ENCODE measurements around the gene NEDD8. TPM values are rescaled to one million over a fixed set of nuclear protein-coding genes. Genes with fewer than 3 reads are reported as not detected.

The NEDD8 gene
- total and polyA plus RNA-seq, 2 donors (not counting 3 experiments of a cell fraction or from before 2014, with no cell fraction given) = 243 to 316 TPM

- intact Hi-C loops (cut with micrococcal nuclease) = no loop called here
- Histone ChIP-seq H3K27me3 (ENCODE audit: control insufficient read depth in 2 of 2, insufficient read depth in 2 of 2, low read length in 2 of 2) (no peaks in the 10 kb centered on the region), H3K4me1 (ENCODE audit: control insufficient read depth, extremely low read depth, insufficient read depth, low read length) (peaks cover 11% of the 10 kb centered on the region), H4K20me1 (replicated peaks; ENCODE audit: control insufficient read depth, extremely low read depth, insufficient read depth, low read length) (no peaks in the 10 kb centered on the region), H3K9me3 (replicated peaks; ENCODE audit: control insufficient read depth, insufficient read depth, low read length) (no peaks in the 10 kb centered on the region), H2AFZ (ENCODE audit: low read depth, low read length) (no peak overlapping the region), H3K79me2 (ENCODE audit: control insufficient read depth, insufficient read depth, low read length) (no peaks in the 10 kb centered on the region), H3K27ac (ENCODE audit: insufficient read depth, low read depth, low read length) (no peak overlapping the region), H3K9me1 (replicated peaks; ENCODE audit: control insufficient read depth, extremely low read depth, insufficient read depth, low read length) (no peaks in the 10 kb centered on the region), H3K9ac (replicated peaks; ENCODE audit: extremely low read depth, insufficient read depth, low read length) (no peak overlapping the region), H3K36me3 (ENCODE audit: control insufficient read depth in 2 of 2, extremely low read depth in 1 of 2, insufficient read depth in 2 of 2, low read length in 2 of 2) (peaks cover 0 to 25% of the 10 kb centered on the region in 2 experiments), H3K4me3 (replicated peaks in 1 of 3; ENCODE audit: insufficient read depth in 1 of 3, low read depth in 1 of 3, low read length in 3 of 3) (no peak overlapping the region), H3K4me2 (ENCODE audit: insufficient read depth, low read length) (no peak overlapping the region)
- dilution Hi-C loops (cut with MboI; ENCODE audit: extremely low pct_ligation_motif_present, low sequenced_read_pairs) = no loop called here
- no TSS peak for BruUV-seq (replicated peaks)
- no peak for TF ChIP-seq GATA2 (IDR thresholded peaks at IDR 0.05; ENCODE audit: insufficient read depth, insufficient read length, low read depth, low read length)
- TF ChIP-seq EZH2 (IDR thresholded peaks at IDR 0.05; ENCODE audit: borderline replicate concordance, low read depth, low read length, severe bottlenecking) = no peak
- TF ChIP-seq POLR2A (IDR thresholded peaks at IDR 0.05; ENCODE audit: low read depth, low read length) = no peak
- TF ChIP-seq FOS (IDR thresholded peaks at IDR 0.05; ENCODE audit: borderline replicate concordance, insufficient read depth, low read length) = no peak
- FAIRE-seq (no peak), DNase-seq (ENCODE audit: low read depth, low spot score) (no peak)
- CTCF ChIA-PET = interaction anchor here (0.9 kb wide), 1 partner anchor 97 kb away, joined by 4 read pairs; the partner anchor contains the start of gene CIDEB
- POLR2A ChIA-PET = no interaction called here
Measured at GRCh38 chr14:24211311-24211710, 20.9 kb downstream of the NEDD8 start.

- no peak for FAIRE-seq
- intact Hi-C loops (cut with micrococcal nuclease) = no loop called here
- H3K4me2 ChIP-seq (ENCODE audit: insufficient read depth, low read length) = no peak overlapping the region
- ChIA-PET CTCF (interaction anchor here (0.9 kb wide), 1 partner anchor 89 kb away, joined by 3 read pairs; no protein-coding TSS in a partner anchor), POLR2A (no interaction called here)
- H3K27me3 ChIP-seq (ENCODE audit: control insufficient read depth in 2 of 2, insufficient read depth in 2 of 2, low read length in 2 of 2) = no peaks in the 10 kb centered on the region
- H3K27ac ChIP-seq (ENCODE audit: insufficient read depth, low read depth, low read length) = no peak overlapping the region
- BruUV-seq (replicated peaks) = no TSS peak
- H2AFZ ChIP-seq (ENCODE audit: low read depth, low read length) = no peak overlapping the region
- dilution Hi-C loops (cut with MboI; ENCODE audit: extremely low pct_ligation_motif_present, low sequenced_read_pairs) = no loop called here
- TF ChIP-seq CTCF (IDR thresholded peaks at IDR 0.05; ENCODE audit: extremely low read depth in 1 of 2, insufficient read depth in 1 of 2, low read depth in 1 of 2, low read length in 2 of 2) = no peak
- TF ChIP-seq MYC (IDR thresholded peaks at IDR 0.05; ENCODE audit: low read depth, low read length) = no peak
- no peak for TF ChIP-seq POLR2AphosphoS5 (IDR thresholded peaks at IDR 0.05; ENCODE audit: insufficient read depth, low read depth, low read length)
- H3K9me3 ChIP-seq (replicated peaks; ENCODE audit: control insufficient read depth, insufficient read depth, low read length) = no peaks in the 10 kb centered on the region
- no peaks in the 10 kb centered on the region for H3K9me1 ChIP-seq (replicated peaks; ENCODE audit: control insufficient read depth, extremely low read depth, insufficient read depth, low read length)
- peaks cover 6 to 32% of the 10 kb centered on the region in 2 experiments for H3K36me3 ChIP-seq (ENCODE audit: control insufficient read depth in 2 of 2, extremely low read depth in 1 of 2, insufficient read depth in 2 of 2, low read length in 2 of 2)
- H3K9ac ChIP-seq (replicated peaks; ENCODE audit: extremely low read depth, insufficient read depth, low read length) = no peak overlapping the region
- H3K4me1 ChIP-seq (ENCODE audit: control insufficient read depth, extremely low read depth, insufficient read depth, low read length) = no peaks in the 10 kb centered on the region
- no peaks in the 10 kb centered on the region for H4K20me1 ChIP-seq (replicated peaks; ENCODE audit: control insufficient read depth, extremely low read depth, insufficient read depth, low read length)
- H3K4me3 ChIP-seq (replicated peaks in 1 of 3; ENCODE audit: insufficient read depth in 1 of 3, low read depth in 1 of 3, low read length in 3 of 3) = no peak overlapping the region
- DNase-seq (ENCODE audit: low read depth, low spot score) = no peak
- H3K79me2 ChIP-seq (ENCODE audit: control insufficient read depth, insufficient read depth, low read length) = no peaks in the 10 kb centered on the region
Measured at GRCh38 chr14:24207625-24208024, 24.5 kb downstream of the NEDD8 start.

All from endothelial cell of umbilical vein (primary cell).